HG03442 (cell line): ENCODE measurements around the gene ANKRD36C.
"Not testable (repeated sequence)": the region's sequence is repeated elsewhere in the genome, so short reads cannot be mapped to it uniquely, and the experiment has no call there.

ENCODE experiments used
- ATAC-seq: cut with Tn5 transposase; IDR thresholded peaks from one replicate; pipeline ENCODE4 v1.9.1; 2021; ENCODE audit warnings: mild to moderate bottlenecking, moderate library complexity; ENCODE audit not compliant: unreplicated experiment

The ANKRD36C gene

DNA sequence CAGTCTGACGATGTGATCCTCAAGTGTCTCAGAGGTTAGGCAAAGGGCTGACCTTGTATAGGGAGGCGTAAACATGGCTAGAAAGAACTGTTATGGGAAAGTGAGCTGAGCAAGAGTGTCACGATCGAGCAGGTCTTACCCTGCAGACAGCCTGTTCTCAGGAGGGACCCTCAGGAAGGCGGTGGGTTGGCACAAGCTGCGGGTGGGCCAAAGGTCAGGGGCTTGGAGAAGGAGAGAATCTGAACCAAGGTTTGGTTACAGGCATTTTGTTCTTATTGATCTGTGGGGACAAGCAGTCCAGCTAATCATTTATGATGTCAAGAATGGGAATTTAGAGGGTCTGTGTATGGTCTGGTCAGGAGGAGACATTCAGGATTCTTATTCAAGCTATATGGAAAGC, 16.4 kb upstream of the ANKRD36C start:
- ATAC-seq: not testable (repeated sequence)

DNA sequence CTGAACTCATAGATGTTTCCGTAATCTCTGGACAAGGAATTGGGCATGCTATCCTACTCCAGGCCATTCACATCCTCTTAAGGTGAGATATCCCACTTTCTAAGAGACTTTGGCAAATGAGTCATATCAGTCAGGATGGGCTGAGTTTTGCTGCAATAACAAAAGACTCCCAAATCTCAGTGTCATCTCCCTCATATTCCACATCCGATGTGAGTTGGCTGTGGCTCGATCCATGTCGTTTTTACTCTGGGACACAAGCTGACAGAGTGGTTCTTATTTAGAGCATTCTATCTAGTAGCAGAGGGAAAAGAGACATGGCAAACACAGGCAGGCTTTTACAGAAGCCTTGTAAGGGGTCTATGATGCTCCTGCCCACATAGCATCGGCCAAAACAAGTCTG, 14.6 kb upstream of the ANKRD36C start:
- not testable (repeated sequence) for ATAC-seq

GRCh38 chr2:95992520-95993272, 1.1 kb upstream of the ANKRD36C start:
- ATAC-seq: peak; percentile 33

- peak; percentile 41 for ATAC-seq
These were observed 478 bp upstream of the ANKRD36C start for GRCh38 chr2:95992102-95992501.

GRCh38 chr2:95990884-95991283, 740 bp downstream of the ANKRD36C start:
- ATAC-seq: not testable (repeated sequence)

GRCh38 chr2:95951662-95952061, 40.0 kb downstream of the ANKRD36C start:
- ATAC-seq: not testable (repeated sequence)

DNA sequence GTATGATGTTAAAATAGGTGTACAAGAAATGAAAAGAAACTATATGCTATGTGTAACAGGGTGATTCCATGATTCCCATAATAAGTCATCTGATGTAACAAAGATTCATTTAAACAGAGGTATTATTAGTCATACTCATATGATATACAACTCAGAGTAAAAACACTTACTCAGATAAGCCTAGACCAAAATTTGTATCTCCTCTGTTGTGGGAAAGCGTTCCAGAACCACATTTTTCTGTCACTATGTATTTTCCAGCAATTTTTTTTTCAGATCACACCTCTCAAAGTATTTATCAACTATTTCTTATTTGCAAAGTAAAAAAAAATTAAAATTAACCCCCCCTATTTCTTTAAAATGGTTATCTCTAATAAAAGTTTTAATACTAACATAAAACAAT, 43.6 kb downstream of the ANKRD36C start:
- ATAC-seq: not testable (repeated sequence)

GRCh38 chr2:95939947-95940346, 51.7 kb downstream of the ANKRD36C start:
- not testable (repeated sequence) for ATAC-seq

GRCh38 chr2:95930740-95931139, 60.9 kb downstream of the ANKRD36C start:
- ATAC-seq: not testable (repeated sequence)

GRCh38 chr2:95917007-95917406, 74.6 kb downstream of the ANKRD36C start:
- ATAC-seq: not testable (repeated sequence)

DNA sequence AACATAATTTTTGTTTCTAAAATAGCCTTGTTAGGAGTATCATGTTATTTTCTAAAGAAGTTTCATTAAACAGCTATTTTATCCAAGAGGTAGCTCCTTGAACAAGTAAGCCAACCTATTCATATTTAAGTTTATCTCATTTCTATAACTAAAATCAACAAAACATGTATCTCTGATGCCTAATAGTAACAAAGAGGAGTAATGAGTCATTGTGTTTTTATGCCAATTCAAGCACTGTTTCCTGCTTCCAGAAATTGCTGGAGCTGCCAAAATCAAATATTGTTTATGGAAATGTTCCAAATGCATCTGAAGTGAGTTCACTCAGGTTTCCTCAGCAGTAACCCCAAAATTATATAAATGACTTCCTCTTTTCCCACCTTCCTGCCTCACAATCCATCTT, 76.5 kb downstream of the ANKRD36C start:
- ATAC-seq: not testable (repeated sequence)

GRCh38 chr2:95911431-95911830, 80.2 kb downstream of the ANKRD36C start:
- not testable (repeated sequence) for ATAC-seq

DNA sequence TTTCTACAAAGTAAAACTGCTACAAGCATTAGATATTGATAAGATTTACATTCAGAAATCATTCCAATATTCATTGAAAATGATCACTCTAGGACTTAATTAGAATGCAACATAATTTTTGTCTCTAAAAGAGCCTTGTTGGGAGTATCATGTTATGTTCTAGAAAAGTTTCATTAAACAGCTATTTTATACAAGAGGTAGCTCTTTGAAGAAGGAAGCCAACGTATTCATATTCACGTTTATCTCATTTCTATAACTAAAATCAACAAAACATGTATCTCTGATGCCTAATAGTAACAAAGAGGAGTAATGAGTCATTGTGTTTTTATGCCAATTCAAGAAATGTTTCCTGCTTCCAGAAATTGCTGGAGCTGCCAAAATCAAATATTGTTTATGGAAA, 97.2 kb downstream of the ANKRD36C start:
- ATAC-seq: not testable (repeated sequence)

- not testable (repeated sequence) for ATAC-seq
These were observed 123.7 kb downstream of the ANKRD36C start for GRCh38 chr2:95867929-95868328.

GRCh38 chr2:95867047-95867677, 124.5 kb downstream of the ANKRD36C start:
- not testable (repeated sequence) for ATAC-seq

- ATAC-seq: not testable (repeated sequence)
These were observed 129.5 kb downstream of the ANKRD36C start for GRCh38 chr2:95862121-95862520.

- no peak for ATAC-seq
These were observed 155.5 kb downstream of the ANKRD36C start for GRCh38 chr2:95836151-95836550.

DNA sequence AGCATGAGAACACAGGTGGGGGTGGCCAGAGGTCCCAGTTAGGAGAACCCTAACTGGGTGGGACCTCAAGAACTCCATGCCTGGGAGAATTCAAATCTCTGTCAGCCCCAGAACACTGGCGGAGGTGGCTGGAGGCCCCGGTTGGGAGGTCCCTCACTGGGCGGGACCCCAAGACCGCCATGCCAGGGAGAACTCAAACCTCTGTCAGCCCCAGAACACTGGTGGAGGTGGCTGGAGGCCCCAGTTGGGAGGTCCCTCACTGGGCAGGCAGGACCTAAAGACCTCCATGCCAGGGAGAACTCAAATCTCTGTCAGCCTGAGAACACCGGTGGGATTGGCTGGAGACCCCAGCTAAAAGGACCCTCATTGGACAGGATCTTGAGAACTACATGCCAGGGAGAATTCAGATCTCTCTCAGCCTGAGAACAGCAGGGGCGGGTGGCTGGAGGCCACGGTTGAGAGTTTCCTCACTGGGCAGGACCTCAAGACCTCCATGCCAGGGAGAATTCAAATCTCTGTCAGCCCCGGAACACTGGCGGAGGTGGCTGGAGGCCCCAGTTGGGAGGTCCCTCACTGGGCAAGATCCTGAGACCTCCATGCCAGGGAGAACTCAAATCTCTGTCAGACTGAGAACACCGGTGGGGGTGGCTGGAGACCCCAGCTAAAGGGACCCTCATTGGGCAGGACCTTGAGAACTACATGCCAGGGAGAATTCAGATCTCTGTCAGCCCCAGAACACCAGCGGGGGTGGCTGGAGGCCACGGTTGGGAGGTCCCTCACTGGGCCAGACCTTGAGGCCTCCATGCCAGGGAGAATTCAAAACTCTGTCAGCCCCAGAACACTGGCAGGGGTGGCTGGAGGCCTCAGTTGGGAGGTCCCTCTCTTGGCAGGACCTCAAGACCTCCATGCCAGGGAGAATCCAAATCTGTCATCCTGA, 157.3 kb downstream of the ANKRD36C start:
- ATAC-seq: not testable (repeated sequence)

GRCh38 chr2:95824218-95824617, 167.4 kb downstream of the ANKRD36C start:
- not testable (repeated sequence) for ATAC-seq

DNA sequence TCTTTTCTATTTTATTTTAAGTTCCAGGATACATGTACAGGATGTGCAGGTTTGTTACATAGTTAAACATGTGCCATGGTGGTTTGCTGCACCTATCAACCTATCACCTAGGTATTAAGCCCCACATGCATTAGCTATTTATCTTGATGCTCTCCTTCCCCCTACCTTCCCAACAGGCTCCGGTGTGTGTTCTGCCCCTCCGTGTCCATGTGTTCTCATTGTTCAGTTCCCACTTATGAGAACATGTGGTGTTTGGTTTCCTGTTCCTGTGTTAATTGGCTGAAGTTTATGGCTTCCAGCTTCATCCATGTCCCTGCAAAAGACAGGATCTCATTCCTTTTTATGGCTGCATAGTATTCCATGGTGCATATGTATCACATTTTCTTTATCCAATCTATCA, 174.1 kb downstream of the ANKRD36C start:
- ATAC-seq: not testable (repeated sequence)

DNA sequence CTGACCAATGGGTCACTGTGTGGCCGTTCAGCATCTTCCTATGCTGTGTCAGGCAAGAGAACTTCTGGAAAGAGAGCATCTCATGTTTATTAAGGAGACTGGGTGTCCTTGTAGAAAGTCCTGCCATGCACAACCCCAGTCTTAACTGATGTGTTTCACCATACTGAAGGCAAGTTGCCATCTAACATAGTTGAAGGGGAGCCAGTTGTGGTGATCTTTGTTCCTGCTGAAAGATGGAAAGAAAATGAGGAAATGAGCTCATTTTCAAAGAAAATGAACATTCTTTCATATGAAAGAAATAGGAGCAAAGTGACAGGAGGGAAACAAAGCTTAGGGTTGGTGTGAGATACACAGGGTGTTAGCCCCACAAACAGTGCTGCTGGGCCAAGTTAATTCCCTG, 178.3 kb downstream of the ANKRD36C start:
- ATAC-seq: not testable (repeated sequence)
